HG03108 (cell line): Measurements from ENCODE around the gene DYSF.
"Not testable (repeated sequence)": the region's sequence is repeated elsewhere in the genome, so short reads cannot be mapped to it uniquely, and the experiment has no call there.

Experiments
- ATAC-seq: cut with Tn5 transposase; IDR thresholded peaks from one replicate; pipeline ENCODE4 v1.9.1; 2021; ENCODE audit warnings: moderate library complexity; ENCODE audit not compliant: unreplicated experiment

DYSF gene

DNA sequence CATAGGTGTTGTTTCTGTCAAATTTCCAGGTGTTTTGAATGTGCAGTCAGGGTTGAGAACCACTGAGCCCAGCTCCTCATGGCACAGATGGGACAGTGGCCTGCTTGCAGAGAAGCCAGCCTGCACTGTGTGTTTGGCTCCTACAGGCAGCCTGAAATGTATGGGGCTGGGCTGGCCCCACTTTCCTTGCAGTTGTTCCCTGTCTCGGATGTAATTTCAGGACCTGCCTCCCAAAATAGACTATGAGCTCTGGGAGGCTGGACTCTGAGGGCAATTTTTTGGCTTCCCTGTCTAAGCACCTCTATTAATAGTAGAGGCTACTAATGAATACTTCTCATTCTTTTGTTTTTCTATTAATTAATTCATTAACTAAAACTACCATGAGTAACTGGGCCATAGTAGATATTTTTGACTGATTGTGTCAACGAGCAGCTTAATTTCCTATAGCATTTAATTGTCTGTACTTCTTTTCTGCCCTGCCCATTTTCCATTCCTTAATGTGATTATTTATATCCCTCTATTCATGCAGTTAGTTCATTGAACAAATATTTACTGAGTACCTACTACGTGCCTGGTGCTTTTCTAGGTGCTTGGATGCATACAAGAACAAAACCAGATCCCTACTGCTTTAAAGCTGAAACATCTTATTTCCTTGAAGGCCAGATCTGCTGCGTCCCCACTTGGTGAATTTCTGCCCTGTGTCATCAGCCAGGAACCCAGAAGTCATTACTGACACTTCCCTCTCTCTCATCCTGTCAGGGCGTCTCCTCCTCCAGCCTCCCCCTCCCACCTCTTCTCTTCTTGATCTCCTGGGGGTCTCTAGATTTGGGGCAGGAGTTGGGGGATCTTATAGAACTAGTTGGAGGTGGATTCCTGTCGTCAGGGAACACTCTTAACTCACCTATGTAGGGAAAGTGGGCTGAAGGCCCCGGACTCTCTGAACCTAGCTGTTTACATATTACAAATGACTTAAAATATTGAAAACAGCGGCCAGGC lies 16.3 kb downstream of the DYSF start:
- ATAC-seq = no peak

DNA sequence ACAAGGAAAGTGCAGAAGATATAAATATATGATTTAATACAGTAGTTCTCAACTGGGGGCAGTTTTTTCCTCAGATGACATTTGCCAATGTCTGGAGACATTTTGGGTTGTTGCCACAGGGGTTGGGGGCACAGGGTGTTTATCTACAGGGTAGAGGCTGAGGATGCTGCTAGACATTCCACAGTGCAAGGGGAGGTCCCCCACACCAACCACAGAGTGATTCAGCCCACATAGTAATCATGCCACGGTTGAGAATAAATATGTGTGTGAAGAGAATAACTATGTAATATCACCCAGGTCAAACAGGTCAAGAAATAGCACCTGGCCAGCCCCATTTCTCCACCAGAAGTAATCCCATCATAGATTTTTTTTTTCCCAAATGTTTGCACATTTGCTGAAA lies 17.9 kb downstream of the DYSF start:
- ATAC-seq = no peak

DNA sequence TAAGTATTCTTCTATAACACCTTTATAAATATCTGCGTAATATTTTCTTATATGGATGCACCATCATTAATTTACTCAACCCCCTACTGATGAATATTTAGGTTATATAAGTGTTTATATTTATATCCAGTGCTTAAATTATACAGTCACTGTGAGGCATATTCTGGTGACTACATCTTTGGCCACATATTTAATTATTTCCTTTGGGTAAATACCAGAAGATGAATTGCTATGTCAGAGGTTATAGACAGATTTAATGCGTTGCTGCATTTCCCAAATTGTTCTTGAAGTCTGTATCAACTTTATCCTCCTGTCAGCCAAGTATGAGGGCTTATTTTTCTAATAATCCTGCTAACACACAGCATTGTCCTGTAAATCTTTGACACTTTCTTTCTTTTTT lies 18.7 kb downstream of the DYSF start:
- no peak for ATAC-seq

DNA sequence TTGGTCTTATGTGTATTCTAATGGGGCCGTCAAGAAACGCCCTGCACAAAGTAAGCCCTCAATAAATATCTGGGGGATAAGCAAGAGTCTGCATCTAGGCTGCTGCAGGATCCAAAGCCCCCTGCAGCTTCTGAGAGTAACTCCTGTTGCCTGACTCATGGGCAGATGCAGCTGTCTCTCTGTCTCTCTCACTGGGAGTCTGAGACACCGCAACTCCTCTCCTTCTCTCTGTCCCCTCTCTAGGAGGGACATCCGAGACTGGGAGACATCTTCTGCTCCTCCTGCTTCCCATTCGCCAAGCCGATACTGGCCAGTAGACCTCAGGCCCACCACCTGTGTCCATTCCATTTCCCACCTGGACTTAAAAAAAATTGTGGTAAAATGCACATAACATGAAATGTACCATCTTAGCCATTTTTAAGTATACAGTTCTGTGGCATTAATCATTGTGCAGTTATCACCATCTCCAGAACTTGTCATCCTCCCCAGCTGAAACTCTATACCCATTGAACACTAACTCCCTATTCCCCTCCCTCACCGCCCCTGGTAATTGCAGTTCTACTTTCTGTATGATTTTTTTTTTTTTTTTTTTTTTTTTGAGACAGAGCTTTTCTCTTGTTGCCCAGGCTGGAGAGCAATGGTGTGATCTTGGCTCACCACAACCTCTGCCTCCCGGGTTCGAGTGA lies 20.1 kb downstream of the DYSF start:
- ATAC-seq = no peak

DNA sequence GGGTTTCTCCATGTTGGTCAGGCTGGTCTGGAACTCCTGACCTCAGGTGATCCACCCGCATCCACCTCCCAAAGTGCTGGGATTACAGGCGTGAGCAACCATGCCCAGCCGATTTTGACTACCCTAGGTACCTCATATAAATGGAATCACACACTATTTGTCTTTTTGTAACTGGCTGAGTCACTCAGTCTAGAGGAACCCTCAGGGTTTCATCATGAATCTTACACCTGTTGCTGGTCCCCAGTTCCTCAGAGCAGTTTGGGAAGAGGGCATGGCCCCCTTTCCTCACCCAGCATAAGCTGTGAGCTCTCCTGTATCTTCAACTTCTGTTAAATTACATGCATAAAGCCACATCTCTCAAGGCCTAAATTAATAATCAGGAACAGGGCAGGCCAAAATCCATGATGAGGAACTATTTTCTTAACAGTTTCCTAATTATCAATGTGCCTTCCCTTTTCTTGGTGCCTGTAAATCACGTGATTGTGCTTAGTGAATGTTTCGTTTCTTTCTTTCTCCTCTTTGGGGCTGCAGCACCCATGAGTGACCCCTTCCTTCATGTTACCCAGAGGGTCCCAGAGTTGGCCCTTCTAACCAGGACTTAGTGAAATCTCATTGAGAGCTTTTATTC lies 20.9 kb downstream of the DYSF start:
- no peak for ATAC-seq

DNA sequence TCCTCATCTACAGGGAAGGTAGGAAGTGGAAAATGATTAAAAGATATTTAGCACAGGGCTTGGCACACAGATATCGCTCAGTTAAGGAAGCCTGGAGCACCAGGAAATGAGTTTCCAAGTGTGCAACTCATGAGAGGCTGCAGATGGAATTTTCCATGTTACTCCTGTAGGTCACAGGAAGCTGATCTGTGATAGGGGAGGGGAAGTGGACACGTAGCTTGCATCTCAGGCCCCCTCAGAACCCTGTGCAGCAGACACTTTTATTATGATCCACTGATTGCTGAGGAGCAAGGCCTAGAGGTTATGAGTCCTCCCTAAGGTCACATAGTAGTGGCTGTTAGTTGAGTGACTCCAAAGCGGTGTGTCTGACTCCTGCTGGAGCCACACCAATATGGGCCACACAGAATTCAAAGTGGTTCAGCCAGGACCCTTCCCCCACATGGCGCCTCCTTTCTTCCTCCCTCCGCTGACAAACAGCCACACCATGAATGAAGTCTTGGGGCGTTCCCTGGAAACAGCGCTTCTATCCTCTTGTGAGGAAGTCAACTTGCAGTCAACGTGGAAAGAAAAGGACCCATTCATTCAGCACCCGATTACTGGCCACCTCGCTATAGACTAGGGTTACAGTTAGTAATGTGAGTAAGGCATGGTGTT lies 21.5 kb downstream of the DYSF start:
- no peak for ATAC-seq

DNA sequence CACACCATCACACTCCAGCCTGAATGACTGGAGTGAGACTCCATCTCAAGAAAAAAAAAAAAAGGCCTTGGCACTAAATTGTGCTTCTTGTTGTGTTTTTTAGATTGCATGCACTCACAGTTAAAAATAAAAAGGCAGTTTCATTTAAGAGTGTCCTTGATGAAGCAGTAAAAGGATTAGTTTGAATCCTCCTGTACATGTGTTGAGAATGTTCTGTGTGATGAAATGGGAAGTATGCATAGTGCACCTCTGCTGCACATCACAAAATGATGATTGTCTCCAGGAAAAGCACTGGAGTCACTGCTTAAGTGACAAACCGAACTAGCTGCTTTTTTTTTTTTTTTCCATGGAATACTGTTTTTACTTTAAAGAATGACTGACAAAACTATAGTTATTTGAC lies 23.1 kb downstream of the DYSF start:
- no peak for ATAC-seq

DNA sequence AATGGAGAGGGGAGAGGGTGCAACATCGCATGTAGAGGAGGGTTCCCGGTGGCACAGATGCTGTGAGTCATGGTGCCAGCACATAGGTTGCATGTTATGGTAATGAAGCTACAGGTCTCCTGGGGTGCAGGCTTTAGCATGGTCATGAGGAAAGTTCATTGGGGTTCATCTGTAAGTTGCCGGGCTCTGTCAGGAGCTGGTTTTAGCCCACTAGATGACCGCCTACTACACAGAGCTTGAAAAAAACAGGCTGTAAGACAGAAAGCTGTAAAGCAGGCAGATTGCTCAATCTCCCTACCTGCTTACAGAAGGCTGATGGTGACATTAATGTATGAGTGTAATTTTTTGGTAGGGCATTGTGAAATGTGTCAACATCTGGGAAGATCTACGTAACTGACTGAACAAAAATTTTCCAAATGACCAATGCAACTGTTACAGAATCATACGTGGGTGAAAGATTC lies 23.9 kb downstream of the DYSF start:
- ATAC-seq = no peak

DNA sequence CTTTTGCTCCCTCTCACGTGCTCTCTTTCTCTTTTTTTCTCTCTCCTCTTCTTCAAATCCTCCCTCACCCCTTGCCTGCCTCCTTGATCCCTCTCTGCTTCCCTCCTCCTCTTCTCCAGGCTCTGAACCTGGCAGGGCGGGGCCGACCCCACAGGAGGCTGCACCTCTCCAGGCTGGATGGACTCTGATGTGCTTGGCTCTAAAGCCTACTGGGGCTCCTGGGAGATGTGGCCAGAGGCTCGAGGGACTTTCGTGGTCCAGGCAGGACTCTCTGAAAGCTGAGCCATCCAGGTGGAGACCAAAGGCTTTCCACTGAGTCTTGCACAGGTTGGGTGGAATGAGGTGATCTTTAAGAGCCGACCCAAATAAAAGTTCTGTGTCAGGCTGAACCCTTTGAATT lies 25.4 kb downstream of the DYSF start:
- no peak for ATAC-seq

DNA sequence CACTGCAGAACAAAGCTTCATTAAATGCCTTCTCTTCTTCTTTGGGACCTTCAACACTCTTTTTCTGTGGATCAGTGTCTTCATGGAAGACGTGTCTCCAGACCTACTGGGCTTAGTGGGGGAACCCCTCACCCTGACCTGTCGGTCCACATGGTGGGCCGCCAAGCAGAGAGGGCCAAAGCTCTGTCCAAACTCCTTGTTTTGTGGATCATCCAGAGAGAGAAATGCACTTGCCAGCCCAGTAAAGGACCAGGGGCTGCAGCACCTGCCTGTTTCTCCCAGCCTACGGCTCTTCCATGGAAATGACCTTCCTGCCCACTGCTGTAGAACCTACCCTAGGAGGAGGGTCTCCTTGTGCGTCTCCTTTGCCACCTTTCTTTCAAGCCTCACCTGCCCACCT lies 25.9 kb downstream of the DYSF start:
- ATAC-seq = no peak

DNA sequence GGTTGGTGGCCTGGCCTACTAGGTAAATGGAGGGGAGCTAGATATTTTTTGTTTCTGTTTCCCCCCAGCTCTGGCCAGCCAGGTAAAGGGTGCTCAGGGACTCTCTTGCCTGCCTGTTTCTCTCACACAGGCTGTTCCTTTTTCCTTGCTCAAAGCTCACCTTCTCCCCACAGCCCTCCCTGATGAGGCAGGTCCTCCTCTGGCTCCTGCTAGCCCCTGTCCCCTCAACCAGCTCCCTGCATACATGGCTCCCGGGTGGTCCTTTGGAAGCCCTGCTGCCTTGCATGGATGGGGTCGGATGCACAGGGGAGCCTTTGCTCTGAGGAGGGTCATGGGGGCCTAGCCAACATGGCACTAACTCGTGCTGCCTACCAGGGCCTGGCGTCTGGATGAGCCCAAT lies 27.8 kb downstream of the DYSF start:
- no peak for ATAC-seq

DNA sequence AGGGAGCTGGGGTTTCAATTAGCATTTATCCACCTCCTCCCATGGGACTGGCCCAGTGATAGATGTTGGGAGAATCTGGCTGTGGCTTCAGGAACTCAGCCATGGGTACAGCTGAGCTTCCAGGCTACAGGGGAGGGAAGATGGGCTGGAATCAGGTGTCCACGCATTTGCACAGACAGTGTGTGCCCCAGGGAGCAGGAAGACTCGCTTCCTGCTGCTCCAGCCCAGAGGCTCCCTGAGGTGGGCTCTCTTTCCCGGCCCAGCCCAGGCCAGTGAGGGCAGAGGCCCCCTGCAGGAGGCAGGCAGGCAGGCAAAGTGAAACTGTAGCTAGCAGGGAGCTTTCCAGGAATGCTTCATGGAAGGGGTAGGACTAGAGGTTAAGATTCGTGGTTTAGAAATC lies 28.7 kb downstream of the DYSF start:
- no peak for ATAC-seq

DNA sequence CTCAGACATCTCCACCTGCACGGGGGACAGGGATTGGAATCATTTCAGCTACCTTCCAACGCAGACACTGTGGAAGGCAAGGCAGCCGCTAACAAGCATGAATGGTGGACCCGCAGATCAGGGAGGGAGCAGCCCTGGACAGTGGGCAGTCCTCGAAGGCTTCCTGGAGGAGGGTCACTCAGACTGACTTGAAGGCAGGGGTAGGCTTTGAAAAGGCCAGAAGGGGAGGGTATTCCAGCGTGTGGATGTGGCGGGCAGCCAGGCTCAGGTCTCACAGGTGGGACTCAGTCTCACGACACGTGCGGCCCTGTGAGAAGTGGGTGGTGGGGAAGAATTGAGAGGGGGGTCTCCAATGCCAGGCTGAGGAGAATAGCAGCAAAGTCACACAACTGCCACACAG lies 29.9 kb downstream of the DYSF start:
- no peak for ATAC-seq

DNA sequence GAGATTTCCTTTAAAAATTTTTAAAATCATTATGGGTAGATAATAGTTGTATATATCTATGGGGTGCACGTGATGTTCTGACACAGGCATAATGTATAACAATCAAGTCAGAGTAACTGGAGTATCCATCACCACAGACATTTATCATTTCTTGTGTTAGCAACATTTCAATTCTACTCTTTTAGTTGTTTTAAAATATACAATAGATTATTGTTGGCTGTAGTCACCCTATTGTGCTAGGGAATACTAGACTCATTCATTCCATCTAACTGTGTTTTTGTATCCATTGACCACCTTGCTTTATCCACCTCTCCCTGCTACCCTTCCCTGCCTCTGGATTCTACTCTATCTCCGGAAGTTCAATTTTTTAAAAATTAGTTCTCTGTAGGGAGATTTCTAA lies 31.0 kb downstream of the DYSF start:
- no peak for ATAC-seq

DNA sequence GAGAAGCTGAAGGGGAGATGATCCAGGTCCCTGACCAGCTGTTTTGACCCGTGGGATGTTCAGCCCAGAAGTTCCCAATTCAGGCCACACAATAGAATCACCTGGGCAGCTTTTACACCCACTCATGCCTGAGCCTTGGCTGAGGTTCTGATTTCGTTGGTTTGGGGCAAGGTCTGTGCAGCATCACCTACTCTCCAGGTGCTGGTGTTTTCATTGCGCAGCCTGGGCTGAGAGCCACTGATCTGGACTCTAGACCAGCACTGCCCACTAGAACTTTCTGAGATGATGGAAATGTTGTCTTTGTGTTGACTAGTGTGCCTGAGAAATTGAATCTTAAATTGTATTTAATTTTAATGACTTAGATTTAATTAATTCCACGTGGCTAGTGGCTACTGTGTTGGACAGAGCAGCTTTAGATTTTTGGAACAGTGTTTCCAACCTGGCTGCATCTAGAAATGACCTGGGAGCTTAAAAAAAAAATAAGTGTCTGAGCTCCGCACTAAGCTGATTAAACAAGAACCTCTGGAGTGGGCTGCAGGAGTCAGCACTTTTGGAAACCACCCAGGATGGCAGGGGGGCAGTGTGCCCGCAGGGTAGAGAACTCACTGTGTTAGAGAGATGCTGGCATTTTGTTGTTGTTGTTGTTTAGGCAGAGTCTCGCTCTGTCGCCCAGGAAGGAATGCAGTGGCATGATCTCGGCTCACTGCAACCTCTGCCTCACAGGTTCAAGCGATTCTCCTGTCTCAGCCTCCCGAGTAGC lies 33.7 kb downstream of the DYSF start:
- no peak for ATAC-seq

DNA sequence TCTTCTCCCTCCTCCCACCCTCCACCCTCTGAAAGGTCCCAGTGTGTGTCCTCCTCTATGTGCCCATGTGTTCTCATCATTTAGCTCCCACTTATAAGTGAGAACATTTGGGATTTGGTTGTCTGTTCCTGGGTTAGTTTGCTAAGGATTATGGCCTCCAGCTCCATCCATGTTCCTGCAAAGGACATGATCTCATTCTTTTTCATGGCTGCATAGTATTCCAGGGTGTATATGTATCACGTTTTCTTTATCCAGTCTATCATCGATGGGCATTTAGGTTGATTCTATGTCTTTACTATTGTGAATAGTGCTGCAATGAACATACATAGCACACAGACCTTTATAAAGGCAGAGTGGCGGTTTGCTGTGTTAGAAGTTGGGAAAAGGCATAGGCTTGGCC lies 38.2 kb downstream of the DYSF start:
- ATAC-seq = not testable (repeated sequence)

DNA sequence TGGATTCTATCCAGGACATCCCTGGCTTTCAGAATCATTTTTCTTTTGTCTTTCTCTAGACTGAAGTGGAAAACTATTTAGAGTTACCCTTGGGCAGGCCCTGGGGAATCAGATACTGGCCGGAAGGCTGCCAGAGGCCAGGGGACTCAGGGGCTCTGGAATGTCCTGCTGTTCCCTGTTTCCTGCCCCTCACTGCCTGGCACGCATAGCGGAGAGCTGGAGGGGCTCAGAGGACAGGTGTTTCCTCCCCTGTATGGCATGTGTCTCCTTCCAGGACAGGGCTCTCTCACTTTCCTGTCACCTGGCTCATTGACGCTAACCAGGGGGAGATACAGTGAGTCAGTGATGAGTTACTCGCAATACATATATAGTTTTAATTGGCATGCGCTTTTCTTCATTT lies 38.8 kb downstream of the DYSF start:
- ATAC-seq = no peak

DNA sequence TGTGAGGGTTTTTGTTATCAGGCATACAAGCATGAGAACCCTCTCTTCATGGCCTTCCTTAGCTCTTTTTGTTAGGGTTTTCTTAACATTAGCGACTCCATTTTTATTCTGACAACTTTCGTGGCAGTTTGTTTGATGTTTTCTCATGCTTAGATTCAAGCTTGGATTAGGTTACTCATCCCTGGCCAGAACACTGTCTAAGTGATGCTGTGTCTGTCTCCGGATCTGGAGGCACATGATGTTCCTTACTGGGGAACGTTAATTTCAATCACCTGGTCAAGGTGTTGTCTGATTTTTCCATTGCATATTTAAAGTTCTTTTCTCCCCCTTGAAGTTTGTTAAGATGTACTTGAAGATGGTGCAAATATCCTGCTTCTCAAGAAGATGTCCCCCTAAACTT lies 40.7 kb downstream of the DYSF start:
- ATAC-seq = no peak

DNA sequence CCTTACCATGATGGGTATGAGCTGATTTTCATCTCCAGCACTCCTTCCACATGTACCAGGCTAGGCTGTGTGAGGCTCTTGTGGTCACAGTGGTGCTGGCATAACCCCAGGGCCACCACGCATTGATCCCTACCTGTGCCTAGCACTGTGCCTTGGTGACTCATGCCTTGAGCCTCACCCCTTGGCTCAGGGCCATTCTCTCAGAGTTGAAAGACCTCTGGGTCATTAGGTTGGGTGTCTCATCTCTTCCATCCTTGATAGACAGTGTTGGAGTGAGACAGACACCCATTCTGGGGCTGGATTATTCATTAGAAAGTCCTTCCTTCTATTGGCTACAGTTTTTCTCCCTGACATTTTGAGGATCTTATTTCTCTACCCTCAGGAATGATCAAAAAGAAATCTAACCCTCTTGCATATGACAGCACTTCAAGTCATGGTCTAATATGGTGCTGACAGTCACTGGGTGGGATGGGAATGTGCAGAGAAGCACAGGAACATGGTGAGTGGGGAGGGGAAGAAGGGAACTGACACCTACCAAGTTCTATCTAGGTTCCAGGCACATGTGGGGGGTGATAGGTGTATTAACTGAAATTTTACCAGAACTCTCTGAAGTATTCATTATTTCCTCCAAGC lies 41.3 kb downstream of the DYSF start:
- no peak for ATAC-seq

DNA sequence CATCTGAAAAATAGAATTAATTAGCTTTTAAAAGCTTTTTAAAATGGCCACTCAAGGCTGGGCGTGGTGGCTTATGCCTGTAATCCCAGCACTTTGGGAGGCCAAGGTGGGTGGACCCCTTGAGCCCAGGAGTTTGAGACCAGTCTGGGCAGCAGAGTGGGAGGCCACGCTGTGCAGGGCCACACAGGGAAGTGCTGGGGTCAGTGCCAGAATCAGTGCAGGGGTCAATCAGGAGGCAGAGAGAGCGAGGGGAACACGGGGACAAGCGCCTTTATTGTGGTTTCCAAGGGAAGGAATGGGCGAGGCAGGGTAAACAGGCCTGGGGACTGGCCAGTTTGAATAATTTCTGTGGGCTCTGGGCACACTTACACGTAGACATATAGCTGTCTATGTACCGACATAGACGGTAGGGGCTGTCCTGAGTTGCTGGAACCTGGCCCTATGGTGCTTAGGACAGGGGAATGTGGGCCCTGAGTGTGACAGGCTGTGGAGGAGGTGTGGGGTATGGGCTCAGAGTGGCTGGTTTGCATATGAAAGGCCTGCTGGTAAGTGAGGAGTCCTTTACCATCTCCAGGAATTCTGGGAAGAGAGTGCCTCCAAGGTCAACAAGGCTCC lies 42.9 kb downstream of the DYSF start:
- ATAC-seq = no peak
